ENCODE data around the gene LRRC39. TPM values are rescaled to one million over a fixed set of nuclear protein-coding genes. Genes with fewer than 3 reads are reported as not detected.

LRRC39 gene
- total RNA-seq, 1 donor from 2014 or later: 2.0 TPM

Other genes with a start within 250 kb of the LRRC39 start
- gene SLC35A3, start 208.3 kb downstream of the LRRC39 start, total RNA-seq: 20.6 to 24.2 TPM (median 22.2 TPM) in 3 replicates
- gene SASS6, start 45.3 kb downstream of the LRRC39 start, total RNA-seq: 5.9 to 6.7 TPM (median 6.2 TPM) in 3 replicates
- 24.7 to 28.5 TPM (median 28.5 TPM) in 3 replicates for gene TRMT13, start 45.1 kb downstream of the LRRC39 start, total RNA-seq
- 16.1 to 18.0 TPM (median 17.1 TPM) in 3 replicates for gene DBT, start 71.6 kb upstream of the LRRC39 start, total RNA-seq
- 32.6 to 34.3 TPM (median 33.7 TPM) in 3 replicates for gene RTCA, start 88.0 kb upstream of the LRRC39 start, total RNA-seq
- 19.5 to 21.4 TPM (median 20.1 TPM) in 3 replicates for gene CDC14A, start 174.2 kb upstream of the LRRC39 start, total RNA-seq

Data from mesothelial cell of epicardium (in vitro differentiated cells).